GM12878 (cell line): Measurements from ENCODE around the gene RBBP8NL. TPM values are rescaled to one million over a fixed set of nuclear protein-coding genes. Genes with fewer than 3 reads are reported as not detected.

Experiments used
- ATAC-seq: fragments of 200-7000 bp; cut with Tn5 transposase; 3 replicates; pipeline ENCODE4 v1.9.1; 2020; ENCODE audit warnings: mild to moderate bottlenecking, moderate library complexity
- BruUV-seq: library from RNA; stranded (reverse); fragments of 400-500 nt; replicated peaks from 2 replicates; lab custom pipeline; 2021; lab: Mats Ljungman, UMichigan
- CTCF ChIA-PET: fragments of 300-600 bp; sonication (Branson Sonifier 250); formaldehyde crosslinking; extraction: SDS; loops from one replicate; lab custom pipeline; 2021; ENCODE audit warnings: inconsistent platforms; lab: Yijun Ruan, JAX
- POLR2A ChIA-PET: fragments of 350-600 bp; formaldehyde crosslinking; extraction: SDS; loops from one replicate; lab custom pipeline; 2021; ENCODE audit warnings: inconsistent platforms; lab: Charles Lee
- RAD21 ChIA-PET: fragments of 300-600 bp; sonication (Branson Sonifier 250); formaldehyde crosslinking; loops from one replicate; lab custom pipeline; 2023; ENCODE audit warnings: antibody characterized with exemption; ENCODE audit not compliant: unreplicated experiment; lab: Charles Lee
- SMC1A ChIA-PET: fragments of 300-600 bp; sonication (Branson Sonifier 250); formaldehyde crosslinking; loops from one replicate; lab custom pipeline; 2023; ENCODE audit not compliant: unreplicated experiment, uncharacterized antibody; lab: Charles Lee
- DNase-seq: peaks from one replicate; pipeline ENCODE4 v3.0.0-alpha.2; 2011; ENCODE audit warnings: low read depth, low spot score
- FAIRE-seq: peaks from 3 replicates; lab custom pipeline; 2011; peaks lifted over from hg19 to GRCh38; lab: Jason Lieb, UNC
- H2AFZ ChIP-seq: 2 replicates; pipeline ENCODE4 v1.6.0; 2011; ENCODE audit warnings: low read depth, low read length, control low read depth; ENCODE audit not compliant: control insufficient read depth
- H3K27ac ChIP-seq: 2 replicates; pipeline ENCODE4 v1.5.1; 2011; ENCODE audit warnings: control low read depth; ENCODE audit not compliant: control insufficient read depth, insufficient read depth
- H3K27me3 ChIP-seq, 2 experiments: replicated peaks in 1 of 2; 2 replicates each; pipeline versions ENCODE4 v1.6.0 to v1.6.1; 2011; ENCODE audit warnings: low read length in 1 of 2; ENCODE audit not compliant: control insufficient read depth in 2 of 2, insufficient read depth in 2 of 2
- H3K36me3 ChIP-seq, 2 experiments: 2 replicates each; pipeline ENCODE4 v1.5.1; 2011; ENCODE audit warnings: low read length in 1 of 2; ENCODE audit not compliant: control insufficient read depth in 2 of 2, insufficient read depth in 2 of 2
- H3K4me1 ChIP-seq: 2 replicates; pipeline ENCODE4 v1.6.1; 2011; ENCODE audit warnings: mild to moderate bottlenecking, low read length, moderate library complexity, mixed read lengths; ENCODE audit not compliant: control insufficient read depth, insufficient read depth
- H3K4me2 ChIP-seq: 2 replicates; pipeline ENCODE4 v1.6.0; 2011; ENCODE audit warnings: control low read depth; ENCODE audit not compliant: control insufficient read depth, insufficient read depth
- H3K4me3 ChIP-seq: fragments of 200-600 bp; sonication (generic); 2 replicates; pipeline ENCODE4 v1.5.1; 2016
- H3K79me2 ChIP-seq: 2 replicates; pipeline ENCODE4 v1.6.0; 2011; ENCODE audit warnings: low read length; ENCODE audit not compliant: control insufficient read depth, insufficient read depth
- H3K9ac ChIP-seq: 2 replicates; pipeline ENCODE4 v1.8.0; 2011; ENCODE audit warnings: low read length, control low read depth, mixed read lengths; ENCODE audit not compliant: control insufficient read depth, insufficient read depth
- H3K9me3 ChIP-seq: replicated peaks from 3 replicates; pipeline ENCODE4 v1.5.1; 2011; ENCODE audit warnings: mild to moderate bottlenecking, low read length; ENCODE audit not compliant: control insufficient read depth, insufficient read depth
- H4K20me1 ChIP-seq: 2 replicates; pipeline ENCODE4 v1.6.0; 2011; ENCODE audit not compliant: control insufficient read depth, insufficient read depth
- ATF7 ChIP-seq: fragments of 450-650 bp; IDR thresholded peaks from 2 replicates; pipeline ENCODE4 v1.6.1; 2016; ENCODE audit warnings: low read depth, mild to moderate bottlenecking
- BCL3 ChIP-seq: IDR thresholded peaks from 2 replicates; pipeline ENCODE4 v1.6.1; 2011; ENCODE audit warnings: borderline replicate concordance, low read depth, mild to moderate bottlenecking, moderate library complexity, low read length; ENCODE audit not compliant: insufficient read depth, poor library complexity, severe bottlenecking
- CBX3 ChIP-seq: fragments of 200-600 bp; sonication (generic); IDR thresholded peaks from 2 replicates; pipeline ENCODE4 v1.6.1; 2016; ENCODE audit warnings: low read depth, borderline replicate concordance
- E4F1 ChIP-seq: fragments of 450-650 bp; IDR thresholded peaks from 2 replicates; pipeline ENCODE4 v1.6.1; 2018; ENCODE audit warnings: borderline replicate concordance, mild to moderate bottlenecking; ENCODE audit not compliant: partially characterized antibody
- EGR1 ChIP-seq, 2 experiments: IDR thresholded peaks; 1 replicate in 1 of 2; 2 replicates in 1 of 2; pipeline ENCODE4 v1.6.1; 2011 to 2012; ENCODE audit warnings: low read depth in 2 of 2, low read length in 2 of 2, borderline replicate concordance in 1 of 2, mild to moderate bottlenecking in 1 of 2, moderate library complexity in 1 of 2
- JUNB ChIP-seq: IDR thresholded peaks from 2 replicates; pipeline ENCODE4 v1.6.1; 2016; ENCODE audit warnings: antibody characterized with exemption, mild to moderate bottlenecking
- MTA2 ChIP-seq: fragments of 450-650 bp; IDR thresholded peaks from 2 replicates; pipeline ENCODE4 v1.6.1; 2016; ENCODE audit warnings: low read depth, mild to moderate bottlenecking, moderate library complexity
- NBN ChIP-seq: fragments of 450-650 bp; IDR thresholded peaks from 2 replicates; pipeline ENCODE4 v1.6.1; 2016
- NFIC ChIP-seq: IDR thresholded peaks from 2 replicates; pipeline ENCODE4 v1.6.1; 2012; ENCODE audit warnings: low read depth, mild to moderate bottlenecking, inconsistent platforms, low read length, moderate library complexity
- NR2C2 ChIP-seq: IDR thresholded peaks from 2 replicates; pipeline ENCODE4 v1.6.1; 2011; ENCODE audit warnings: borderline replicate concordance, low read depth; ENCODE audit not compliant: control insufficient read depth, insufficient read length
- PAX8 ChIP-seq: fragments of 450-650 bp; IDR thresholded peaks from 2 replicates; pipeline ENCODE4 v1.6.1; 2017; ENCODE audit warnings: mild to moderate bottlenecking, moderate library complexity
- PBX3 ChIP-seq: IDR thresholded peaks from 2 replicates; pipeline ENCODE4 v1.6.1; 2011; ENCODE audit warnings: mild to moderate bottlenecking, low read depth, low read length, moderate library complexity; ENCODE audit not compliant: insufficient replicate concordance
- PML ChIP-seq: IDR thresholded peaks from 2 replicates; pipeline ENCODE4 v1.6.1; 2012; ENCODE audit warnings: low read length, inconsistent platforms
- RBBP5 ChIP-seq: fragments of 200-600 bp; sonication (generic); conservative IDR thresholded peaks from 2 replicates; pipeline ENCODE4 v1.6.1; 2016
- SREBF1 ChIP-seq: IDR thresholded peaks from 2 replicates; pipeline ENCODE4 v1.6.1; 2012; ENCODE audit warnings: mild to moderate bottlenecking, low read length
- SREBF2 ChIP-seq: IDR thresholded peaks from 2 replicates; pipeline ENCODE4 v1.6.1; 2012; ENCODE audit warnings: mild to moderate bottlenecking, low read length
- TBL1XR1 ChIP-seq: IDR thresholded peaks from 2 replicates; pipeline ENCODE4 v1.6.1; 2012; ENCODE audit warnings: low read depth, low read length, improper control_type of control experiment
- ZBED1 ChIP-seq: IDR thresholded peaks from 2 replicates; pipeline ENCODE4 v1.6.1; 2016; ENCODE audit warnings: borderline replicate concordance
- ZNF207 ChIP-seq: fragments of 450-650 bp; IDR thresholded peaks from 2 replicates; pipeline ENCODE4 v1.6.1; 2014; ENCODE audit warnings: antibody characterized with exemption, mild to moderate bottlenecking, borderline replicate concordance
- WGBS: methylation state at CpG from one replicate; pipeline ENCODE4 v1.1.6; 2016; ENCODE audit warnings: low lambda C conversion rate; ENCODE audit not compliant: insufficient replicate concordance, insufficient coverage; ENCODE audit errors: missing lambda C conversion rate; 5-methylcytosine and 5-hydroxymethylcytosine counted together
- in situ Hi-C: fragments of 300-500 bp; cut with MboI; formaldehyde crosslinking; loops from 9 replicates; pipeline ENCODE4 v1.14.3; 2018; ENCODE audit warnings: mixed read lengths
- intact Hi-C: fragments of 100-400 bp; cut with micrococcal nuclease; formaldehyde crosslinking; loops from one replicate; pipeline ENCODE4 v1.14.2; 2022; ENCODE audit not compliant: unreplicated experiment
- polyA plus RNA-seq, 11 experiments: library from polyadenylated mRNA; depleted of rRNA in 4 of 11; unstranded in 6 of 11; stranded (reverse) in 5 of 11; fragments of >200 nt; fragmentation: Nextera tagmentation in 4 of 11; fragmentation: Illumina TruSeq in 1 of 11; extraction: Ambion mirVana in 4 of 11; extraction: Trizol in 1 of 11; gene quantifications; 1 replicate in 1 of 11; 2 replicates in 10 of 11; pipeline versions ENCODE4 v1.2.1 to v1.2.3, GENCODE V29; 2011 to 2016; ENCODE audit warnings: inconsistent platforms in 2 of 11, missing spikeins in 2 of 11, low read depth in 1 of 11
- total RNA-seq, 4 experiments: library from RNA; depleted of rRNA in 3 of 4; stranded (reverse); fragments of >200 nt in 3 of 4; fragmentation: Illumina TruSeq in 1 of 4; extraction: Trizol in 1 of 4; gene quantifications; 2 replicates each; pipeline versions ENCODE4 v1.2.1 to v1.2.3, GENCODE V29; 2013 to 2021

RBBP8NL gene
- total and polyA plus RNA-seq, 10 of the 15 experiments (the other 5 are each of a cell fraction or from before 2014, with no cell fraction given) = not detected

GRCh38 chr20:62394248-62395245 lies 32.8 kb downstream of the RBBP8NL start:
- POLR2A ChIA-PET = no interaction called here
- no TSS peak for BruUV-seq
- Histone ChIP-seq H4K20me1 (no peaks in the 10 kb centered on the region), H3K9ac (no peak overlapping the region), H3K36me3 (peaks cover 0 to 9% of the 10 kb centered on the region in 2 experiments; a peak in 2 of 4 replicates), H3K4me1 (no peaks in the 10 kb centered on the region), H3K79me2 (no peaks in the 10 kb centered on the region; the same call in 1 of the 2 replicates), H3K4me2 (no peak overlapping the region), H3K27me3 (no peaks in the 10 kb centered on the region), H3K9me3 (no peaks in the 10 kb centered on the region; the same call in 2 of the 3 replicates), H2AFZ (no peak overlapping the region), H3K27ac (no peak overlapping the region), H3K4me3 (no peak overlapping the region)
- 95% methylated on average over 37 of the region's 44 CpGs for WGBS
- TF ChIP-seq BCL3 = no peak
- no peak for TF ChIP-seq ZBED1
- no peak for TF ChIP-seq TBL1XR1
- TF ChIP-seq PBX3 = no peak
- no peak for TF ChIP-seq JUNB
- TF ChIP-seq E4F1 = no peak
- no peak for TF ChIP-seq NBN
- TF ChIP-seq MTA2 = no peak
- no peak for TF ChIP-seq SREBF2
- no peak for TF ChIP-seq EGR1 (IDR thresholded peaks at IDR 0.05; ENCODE audit: borderline replicate concordance in 1 of 2, low read depth in 2 of 2, low read length in 2 of 2)
- no peak for TF ChIP-seq ZNF207
- TF ChIP-seq ATF7 = no peak
- no peak for TF ChIP-seq NFIC
- no peak for TF ChIP-seq PAX8
- no peak for TF ChIP-seq SREBF1
- no peak for TF ChIP-seq RBBP5
- no peak for TF ChIP-seq NR2C2
- TF ChIP-seq PML = no peak
- no peak for TF ChIP-seq CBX3
- no peak for DNase-seq
- CTCF ChIA-PET = no interaction called here
- in situ Hi-C loops (loop anchor here (25.0 kb wide), 1 partner anchor 382 kb away; no protein-coding TSS in a partner anchor), intact Hi-C loops (no loop called here)
- SMC1A ChIA-PET = no interaction called here
- RAD21 ChIA-PET = no interaction called here
- FAIRE-seq = no peak
- no peak for ATAC-seq
